ENCODE data around the gene MMEL1. TPM values are rescaled to one million over a fixed set of nuclear protein-coding genes. Genes with fewer than 3 reads are reported as not detected.
"Not testable (repeated sequence)": the region's sequence is repeated elsewhere in the genome, so short reads cannot be mapped to it uniquely, and the experiment has no call there.

The MMEL1 gene
- total RNA-seq, 1 donor from 2014 or later = not detected

DNA sequence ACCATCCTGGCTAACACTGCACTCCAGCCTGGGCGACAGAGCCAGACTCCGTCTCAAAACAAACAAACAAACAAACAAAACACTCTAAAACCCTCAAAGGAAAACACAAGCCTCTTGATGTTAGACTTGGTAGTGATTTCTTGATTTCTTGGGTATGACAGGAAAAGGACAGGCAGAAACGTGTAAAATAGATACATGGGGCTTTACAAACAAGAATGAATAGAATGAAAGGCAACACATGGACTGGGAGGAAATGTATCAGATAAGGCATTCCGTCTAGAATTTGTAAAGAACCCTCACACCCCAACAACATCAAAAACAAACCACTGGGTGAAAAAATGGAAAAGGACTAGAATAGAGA lies 54.1 kb downstream of the MMEL1 start:
- H3K9me3 Mint-ChIP-seq (ENCODE audit: unreplicated experiment) = peaks cover 5% of the 10 kb centered on the region
- peaks cover 3% of the 10 kb centered on the region for H3K4me1 Mint-ChIP-seq (ENCODE audit: unreplicated experiment)
- peaks cover 9% of the 10 kb centered on the region for H3K27me3 Mint-ChIP-seq (ENCODE audit: unreplicated experiment)
- H3K27ac Mint-ChIP-seq (ENCODE audit: unreplicated experiment) = no peak overlapping the region
- H3K36me3 Mint-ChIP-seq (ENCODE audit: unreplicated experiment) = no peaks in the 10 kb centered on the region
- no peak overlapping the region for H3K4me3 Mint-ChIP-seq (ENCODE audit: unreplicated experiment)
- no peak for TF ChIP-seq CTCF (IDR thresholded peaks at IDR 0.05)
- DNase-seq (ENCODE audit: extremely low spot score, unreplicated experiment) = no peak

DNA sequence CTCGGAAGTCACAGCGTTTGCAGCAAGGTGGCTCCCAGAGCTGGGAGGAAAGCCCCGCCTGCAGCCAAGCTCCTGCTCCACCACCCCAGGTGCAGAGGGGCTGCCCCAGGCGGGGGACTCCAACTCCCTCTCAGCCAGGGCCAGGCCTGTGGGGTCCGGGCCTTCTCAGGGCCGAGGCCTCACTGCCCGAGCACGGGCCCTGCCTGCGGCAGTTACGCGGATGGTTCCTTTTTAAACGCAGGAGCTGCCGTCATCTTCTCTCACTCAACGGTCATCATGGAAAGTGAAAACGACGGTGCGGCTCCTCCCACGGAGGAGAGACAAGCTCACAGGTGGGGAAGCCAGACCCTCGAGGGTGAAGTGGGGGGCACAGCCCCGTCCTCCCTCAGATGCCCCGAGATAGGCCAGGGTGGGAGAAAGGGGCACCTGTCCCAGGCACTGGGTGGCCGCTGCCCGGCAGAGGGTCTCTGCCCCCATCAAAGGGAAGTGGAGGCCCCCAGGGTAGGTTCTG lies 55.2 kb downstream of the MMEL1 start:
- peaks cover 19% of the 10 kb centered on the region for H3K27me3 Mint-ChIP-seq (ENCODE audit: unreplicated experiment)
- H3K9me3 Mint-ChIP-seq (ENCODE audit: unreplicated experiment) = peaks cover 14% of the 10 kb centered on the region
- H3K27ac Mint-ChIP-seq (ENCODE audit: unreplicated experiment); H3K36me3 Mint-ChIP-seq (ENCODE audit: unreplicated experiment); DNase-seq (ENCODE audit: extremely low spot score, unreplicated experiment); H3K4me1 Mint-ChIP-seq (ENCODE audit: unreplicated experiment); H3K4me3 Mint-ChIP-seq (ENCODE audit: unreplicated experiment): not testable (repeated sequence)

GRCh38 chr1:2575801-2576663 lies 56.8 kb downstream of the MMEL1 start:
- Mint-ChIP-seq H3K27ac (ENCODE audit: unreplicated experiment) (no peak overlapping the region), H3K27me3 (ENCODE audit: unreplicated experiment) (peaks cover 21% of the 10 kb centered on the region), H3K9me3 (ENCODE audit: unreplicated experiment) (peaks cover 14% of the 10 kb centered on the region), H3K4me3 (ENCODE audit: unreplicated experiment) (no peak overlapping the region), H3K36me3 (ENCODE audit: unreplicated experiment) (no peaks in the 10 kb centered on the region), H3K4me1 (ENCODE audit: unreplicated experiment) (peaks cover 3% of the 10 kb centered on the region)
- no peak for DNase-seq (ENCODE audit: extremely low spot score, unreplicated experiment)
- no peak for TF ChIP-seq CTCF (IDR thresholded peaks at IDR 0.05)

GRCh38 chr1:2574350-2574749 lies 58.5 kb downstream of the MMEL1 start:
- no peaks in the 10 kb centered on the region for H3K36me3 Mint-ChIP-seq (ENCODE audit: unreplicated experiment)
- H3K27ac Mint-ChIP-seq (ENCODE audit: unreplicated experiment) = no peak overlapping the region
- peaks cover 14% of the 10 kb centered on the region for H3K9me3 Mint-ChIP-seq (ENCODE audit: unreplicated experiment)
- no peak overlapping the region for H3K4me3 Mint-ChIP-seq (ENCODE audit: unreplicated experiment)
- peaks cover 22% of the 10 kb centered on the region for H3K27me3 Mint-ChIP-seq (ENCODE audit: unreplicated experiment)
- no peak for TF ChIP-seq CTCF (IDR thresholded peaks at IDR 0.05)
- peaks cover 3% of the 10 kb centered on the region for H3K4me1 Mint-ChIP-seq (ENCODE audit: unreplicated experiment)
- no peak for DNase-seq (ENCODE audit: extremely low spot score, unreplicated experiment)

- Mint-ChIP-seq H3K4me3 (ENCODE audit: unreplicated experiment) (no peak overlapping the region), H3K4me1 (ENCODE audit: unreplicated experiment) (peaks cover 3% of the 10 kb centered on the region), H3K27ac (ENCODE audit: unreplicated experiment) (no peak overlapping the region), H3K36me3 (ENCODE audit: unreplicated experiment) (no peaks in the 10 kb centered on the region), H3K27me3 (ENCODE audit: unreplicated experiment) (peaks cover 22% of the 10 kb centered on the region), H3K9me3 (ENCODE audit: unreplicated experiment) (peaks cover 14% of the 10 kb centered on the region)
- no peak for TF ChIP-seq CTCF (IDR thresholded peaks at IDR 0.05)
- DNase-seq (ENCODE audit: extremely low spot score, unreplicated experiment) = no peak
Measured at GRCh38 chr1:2573250-2573920, 59.4 kb downstream of the MMEL1 start.

Measured in osteocyte (in vitro differentiated cells).